Sigmoid colon (tissue), 7 donors: ENCODE results near the gene CD81. TPM values are rescaled to one million over a fixed set of nuclear protein-coding genes. Genes with fewer than 3 reads are reported as not detected.

Experiments used
- DNase-seq: peaks from one replicate; pipeline ENCODE4 v3.0.0-alpha.2; 2019
- H3K27ac ChIP-seq, 4 donors: fragments of 200-600 bp; sonication (generic); one replicate each; pipeline ENCODE4 v1.5.1; 2016 to 2019; ENCODE audit warnings: mild to moderate bottlenecking in 1 of 4
- H3K27me3 ChIP-seq, 3 donors: fragments of 200-600 bp; sonication (generic); one replicate each; pipeline ENCODE4 v1.5.1; 2019; ENCODE audit warnings: mild to moderate bottlenecking in 1 of 3
- H3K36me3 ChIP-seq, 4 donors: fragments of 200-600 bp; sonication (generic); one replicate each; pipeline ENCODE4 v1.5.1; 2016 to 2019
- H3K4me1 ChIP-seq, 4 donors: fragments of 200-600 bp; sonication (generic); one replicate each; pipeline ENCODE4 v1.5.1; 2017 to 2019
- H3K4me3 ChIP-seq, 4 donors: fragments of 200-600 bp; sonication (generic); one replicate each; pipeline ENCODE4 v1.5.1; 2017 to 2019; ENCODE audit warnings: mild to moderate bottlenecking in 2 of 4, moderate library complexity in 1 of 4
- H3K9me3 ChIP-seq, 4 donors: fragments of 200-600 bp in 3 of 4; sonication (generic) in 3 of 4; one replicate each; pipeline versions ENCODE4 v1.5.1 to v1.6.1; 2013 to 2019
- CTCF ChIP-seq, 4 experiments: fragments of 450-650 bp in 3 of 4; fragments of 200-600 bp in 1 of 4; IDR thresholded peaks; one replicate each; pipeline ENCODE4 v1.5.1; 2016 to 2019; ENCODE audit warnings: antibody characterized with exemption in 4 of 4, mild to moderate bottlenecking in 3 of 4, moderate library complexity in 2 of 4
- EP300 ChIP-seq, 4 donors: sonication (generic); formaldehyde crosslinking; IDR thresholded peaks; one replicate each; pipeline ENCODE4 v1.6.1; 2017; ENCODE audit warnings: antibody characterized with exemption in 4 of 4
- POLR2A ChIP-seq, 2 donors: fragments of 450-650 bp; IDR thresholded peaks; one replicate each; pipeline ENCODE4 v1.6.1; 2016; ENCODE audit warnings: antibody characterized with exemption in 2 of 2, mild to moderate bottlenecking in 2 of 2, moderate library complexity in 2 of 2
- POLR2AphosphoS5 ChIP-seq, 4 donors: sonication (generic); formaldehyde crosslinking; IDR thresholded peaks; one replicate each; pipeline ENCODE4 v1.6.1; 2017; ENCODE audit warnings: antibody characterized with exemption in 4 of 4
- WGBS, 2 donors: extraction: QIAGEN DNeasy Blood & Tissue Kit; methylation state at CpG; one replicate each; pipeline ENCODE4 v1.1.7; 2013; 5-methylcytosine and 5-hydroxymethylcytosine counted together
- intact Hi-C: fragments of 100-400 bp; cut with DNase I; formaldehyde crosslinking; loops from one replicate; pipeline ENCODE4 v1.15.1; 2023
- polyA plus RNA-seq, 3 donors: library from polyadenylated mRNA; stranded (reverse); fragments of 200-250 nt; gene quantifications; one replicate each; pipeline ENCODE4 v1.2.3, GENCODE V29; 2013
- total RNA-seq, 4 donors: library from RNA; depleted of rRNA; stranded (reverse); fragments of >200 nt; gene quantifications; one replicate each; pipeline ENCODE4 v1.1.0, GENCODE V29; 2016
- donor health status: healthy with polysubstance abuse.
- donor health status: Bipolar disorder and iron deficiency.
- donor health status: healthy.

Gene CD81
- total and polyA plus RNA-seq, 7 donors = 67.9 to 625 (median 401) TPM

GRCh38 chr11:2434008-2434407, 56.9 kb downstream of the CD81 start:
- WGBS, 2 donors = 96 to 97% methylated on average over 8 of the region's 8 CpGs
- Histone ChIP-seq H3K9me3 (no peaks in the 10 kb centered on the region), H3K27me3 (peaks cover 0 to 17% (median 0%) of the 10 kb centered on the region in 3 donors), H3K36me3 (no peaks in the 10 kb centered on the region), H3K27ac (no peak overlapping the region), H3K4me1 (no peaks in the 10 kb centered on the region), H3K4me3 (no peak overlapping the region)
- no peak for DNase-seq
- intact Hi-C loops = no loop called here
- TF ChIP-seq CTCF (IDR thresholded peaks at IDR 0.05) (no peak), POLR2A (IDR thresholded peaks at IDR 0.05) (no peak), EP300 (IDR thresholded peaks at IDR 0.05) (no peak), POLR2AphosphoS5 (IDR thresholded peaks at IDR 0.05) (no peak)

GRCh38 chr11:2434506-2435255, 57.6 kb downstream of the CD81 start:
- Histone ChIP-seq H3K36me3 (no peaks in the 10 kb centered on the region), H3K4me3 (no peak overlapping the region), H3K9me3 (no peaks in the 10 kb centered on the region), H3K4me1 (no peaks in the 10 kb centered on the region), H3K27me3 (peaks cover 0 to 17% (median 0%) of the 10 kb centered on the region in 3 donors), H3K27ac (no peak overlapping the region)
- intact Hi-C loops = no loop called here
- WGBS, 2 donors = 86 to 90% methylated on average over 11 of the region's 11 CpGs
- TF ChIP-seq POLR2A (IDR thresholded peaks at IDR 0.05) = no peak
- TF ChIP-seq CTCF (IDR thresholded peaks at IDR 0.05) = no peak
- TF ChIP-seq POLR2AphosphoS5 (IDR thresholded peaks at IDR 0.05) = no peak
- TF ChIP-seq EP300 (IDR thresholded peaks at IDR 0.05) = no peak
- no peak for DNase-seq

GRCh38 chr11:2435288-2436012, 58.3 kb downstream of the CD81 start:
- Histone ChIP-seq H3K9me3 (no peaks in the 10 kb centered on the region), H3K4me1 (no peaks in the 10 kb centered on the region), H3K4me3 (no peak overlapping the region), H3K36me3 (no peaks in the 10 kb centered on the region), H3K27me3 (peaks cover 0 to 20% (median 0%) of the 10 kb centered on the region in 3 donors), H3K27ac (no peak overlapping the region)
- TF ChIP-seq POLR2A (IDR thresholded peaks at IDR 0.05) (no peak), CTCF (IDR thresholded peaks at IDR 0.05) (no peak), EP300 (IDR thresholded peaks at IDR 0.05) (no peak), POLR2AphosphoS5 (IDR thresholded peaks at IDR 0.05) (no peak)
- intact Hi-C loops = no loop called here
- 92 to 94% methylated on average over 12 of the region's 12 CpGs for WGBS, 2 donors
- DNase-seq = no peak

- DNase-seq = no peak
- no peaks in the 10 kb centered on the region for H3K9me3 ChIP-seq
- H3K27ac ChIP-seq = no peak overlapping the region
- peaks cover 0 to 26% (median 0%) of the 10 kb centered on the region in 3 donors for H3K27me3 ChIP-seq
- 80 to 88% methylated on average over 10 of the region's 10 CpGs for WGBS, 2 donors
- no peaks in the 10 kb centered on the region for H3K4me1 ChIP-seq
- no peaks in the 10 kb centered on the region for H3K36me3 ChIP-seq
- H3K4me3 ChIP-seq = no peak overlapping the region
- intact Hi-C loops = no loop called here
- no peak for TF ChIP-seq POLR2AphosphoS5 (IDR thresholded peaks at IDR 0.05)
Measured at GRCh38 chr11:2436013-2436520, 59.0 kb downstream of the CD81 start.

GRCh38 chr11:2436521-2437031, 59.5 kb downstream of the CD81 start:
- no peaks in the 10 kb centered on the region for H3K4me1 ChIP-seq
- intact Hi-C loops = no loop called here
- peaks cover 0 to 31% (median 0%) of the 10 kb centered on the region in 3 donors for H3K27me3 ChIP-seq
- H3K27ac ChIP-seq = no peak overlapping the region
- 89 to 93% methylated on average over 13 of the region's 13 CpGs for WGBS, 2 donors
- no peaks in the 10 kb centered on the region for H3K36me3 ChIP-seq
- H3K4me3 ChIP-seq = no peak overlapping the region
- no peak for TF ChIP-seq POLR2AphosphoS5 (IDR thresholded peaks at IDR 0.05)
- no peak for TF ChIP-seq CTCF (IDR thresholded peaks at IDR 0.05)
- H3K9me3 ChIP-seq = no peaks in the 10 kb centered on the region
- no peak for DNase-seq
